Measurements from ENCODE around the gene CREM.

The CREM gene

DNA sequence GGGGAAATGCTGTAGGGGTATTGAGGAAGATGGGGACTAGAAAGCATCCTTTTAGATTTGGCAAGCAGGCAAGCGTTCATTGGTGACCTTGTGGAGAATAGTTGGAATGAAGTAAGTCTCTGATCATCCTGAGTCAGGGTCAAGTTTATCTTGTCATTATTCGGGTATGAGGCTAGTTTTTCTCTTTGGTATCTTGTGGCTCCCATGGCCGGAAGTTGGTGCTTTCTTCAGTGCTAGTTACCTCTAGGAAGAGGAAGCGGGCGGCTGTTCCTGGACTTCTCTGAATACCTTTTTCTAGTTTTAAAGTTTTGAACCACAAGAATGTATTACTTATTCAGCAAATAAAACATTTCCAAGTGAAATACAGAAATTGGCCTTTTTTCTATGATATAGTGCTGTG is 9.2 kb downstream of the CREM start:
- TF ChIP-seq, protein P1, sequence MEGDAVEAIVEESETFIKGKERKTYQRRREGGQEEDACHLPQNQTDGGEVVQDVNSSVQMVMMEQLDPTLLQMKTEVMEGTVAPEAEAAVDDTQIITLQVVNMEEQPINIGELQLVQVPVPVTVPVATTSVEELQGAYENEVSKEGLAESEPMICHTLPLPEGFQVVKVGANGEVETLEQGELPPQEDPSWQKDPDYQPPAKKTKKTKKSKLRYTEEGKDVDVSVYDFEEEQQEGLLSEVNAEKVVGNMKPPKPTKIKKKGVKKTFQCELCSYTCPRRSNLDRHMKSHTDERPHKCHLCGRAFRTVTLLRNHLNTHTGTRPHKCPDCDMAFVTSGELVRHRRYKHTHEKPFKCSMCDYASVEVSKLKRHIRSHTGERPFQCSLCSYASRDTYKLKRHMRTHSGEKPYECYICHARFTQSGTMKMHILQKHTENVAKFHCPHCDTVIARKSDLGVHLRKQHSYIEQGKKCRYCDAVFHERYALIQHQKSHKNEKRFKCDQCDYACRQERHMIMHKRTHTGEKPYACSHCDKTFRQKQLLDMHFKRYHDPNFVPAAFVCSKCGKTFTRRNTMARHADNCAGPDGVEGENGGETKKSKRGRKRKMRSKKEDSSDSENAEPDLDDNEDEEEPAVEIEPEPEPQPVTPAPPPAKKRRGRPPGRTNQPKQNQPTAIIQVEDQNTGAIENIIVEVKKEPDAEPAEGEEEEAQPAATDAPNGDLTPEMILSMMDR (IDR thresholded peaks at IDR 0.05; ENCODE audit: low read depth, low read length), result no peak
- DNase-seq (ENCODE audit: extremely low read depth, low read depth), result no peak

DNA sequence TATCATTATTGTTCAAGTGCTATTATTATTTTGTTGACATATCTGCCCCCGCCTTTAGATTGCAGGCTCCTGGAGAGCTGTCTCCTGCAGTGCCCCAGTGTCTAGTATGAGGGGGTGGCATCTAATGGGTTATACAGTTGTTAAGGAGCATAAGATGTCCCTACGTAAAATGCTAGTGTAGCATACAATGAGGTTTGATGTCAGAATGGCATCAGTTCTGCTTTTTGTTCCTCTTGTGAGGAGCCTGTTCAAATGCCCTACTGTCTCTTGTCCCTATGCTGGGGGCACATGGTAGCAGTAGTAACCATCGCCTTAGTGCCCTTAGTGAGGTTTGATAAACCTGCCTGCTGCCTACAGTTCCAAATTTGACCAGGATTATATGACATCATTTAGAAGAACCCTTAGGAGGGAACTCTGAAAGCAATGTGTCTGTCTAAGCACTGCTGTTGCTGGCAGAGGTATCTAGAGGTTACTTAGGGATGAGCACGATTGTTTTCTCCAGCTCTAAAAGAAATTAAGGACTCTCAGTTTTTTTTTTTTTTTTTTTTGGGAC is 9.7 kb downstream of the CREM start:
- TF ChIP-seq, protein P1 (IDR thresholded peaks at IDR 0.05; ENCODE audit: low read depth, low read length), result no peak

DNA sequence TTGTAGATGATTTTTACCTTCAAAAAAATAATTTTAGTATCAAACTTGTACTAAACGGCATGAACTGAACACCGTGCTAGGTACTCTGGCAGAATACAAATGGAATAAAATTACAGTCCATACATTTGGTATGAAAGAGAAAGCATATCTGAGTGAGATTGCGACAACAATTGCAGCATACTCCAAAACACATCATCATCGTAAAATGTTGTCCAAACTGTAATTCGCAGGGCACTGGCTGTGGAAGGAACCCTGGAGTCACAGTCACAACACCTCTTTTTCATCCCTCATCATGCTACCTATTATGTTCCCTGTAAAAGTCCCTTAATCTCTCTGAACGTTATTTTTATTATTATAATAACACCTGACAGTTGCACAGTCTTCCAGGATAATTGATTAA is 13.5 kb downstream of the CREM start:
- TF ChIP-seq, protein P1 (IDR thresholded peaks at IDR 0.05; ENCODE audit: low read depth, low read length), result no peak

More for the DNA sequence above, 9.7 kb downstream of the CREM start:
- DNase-seq (ENCODE audit: extremely low read depth, low read depth), result no peak

DNA sequence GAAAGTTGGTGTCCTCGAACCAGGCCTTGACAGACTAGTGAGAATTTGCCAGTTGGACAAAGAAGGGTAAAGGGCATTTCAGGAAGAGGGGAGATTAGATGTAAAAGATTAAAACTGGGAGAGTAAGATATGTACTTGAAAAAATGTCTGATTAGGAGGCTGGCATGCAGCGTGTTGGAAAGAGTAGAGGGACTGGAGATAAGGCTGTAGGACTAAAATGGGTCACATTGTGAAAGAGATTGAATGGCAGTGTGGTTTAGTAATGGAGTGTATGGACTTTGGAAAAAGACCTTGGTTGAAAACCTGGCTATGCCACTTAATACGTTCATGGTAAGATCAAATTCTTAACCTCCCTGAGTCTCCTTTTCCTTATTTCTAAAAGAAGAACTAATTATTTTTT is 14.1 kb downstream of the CREM start:
- DNase-seq (ENCODE audit: extremely low read depth, low read depth), result no peak

More for the DNA sequence above, 13.5 kb downstream of the CREM start:
- DNase-seq (ENCODE audit: extremely low read depth, low read depth), result no peak

DNA sequence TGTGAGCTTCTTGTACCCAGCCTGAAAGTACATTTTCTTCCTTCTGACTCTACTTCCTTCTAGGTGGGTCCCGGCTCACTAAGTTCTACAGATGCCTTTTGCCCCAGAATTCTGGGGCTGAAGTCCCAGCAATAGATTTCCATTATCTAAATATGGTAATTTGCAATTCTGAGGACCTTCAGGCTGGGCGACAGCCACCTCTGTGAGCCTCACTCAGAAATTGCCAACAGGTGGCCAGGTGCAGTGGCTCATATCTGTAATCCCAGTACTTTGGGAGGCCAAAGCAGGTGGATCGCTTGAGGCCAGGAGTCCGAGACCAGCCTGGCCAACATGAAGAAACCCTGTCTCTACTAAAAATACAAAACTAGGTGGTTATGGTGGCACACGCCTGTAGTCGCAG is 23.7 kb downstream of the CREM start:
- DNase-seq (ENCODE audit: extremely low read depth, low read depth), result no peak
- TF ChIP-seq, protein P1 (IDR thresholded peaks at IDR 0.05; ENCODE audit: low read depth, low read length), result no peak

More for the DNA sequence above, 14.1 kb downstream of the CREM start:
- TF ChIP-seq, protein P1 (IDR thresholded peaks at IDR 0.05; ENCODE audit: low read depth, low read length), result no peak

DNA sequence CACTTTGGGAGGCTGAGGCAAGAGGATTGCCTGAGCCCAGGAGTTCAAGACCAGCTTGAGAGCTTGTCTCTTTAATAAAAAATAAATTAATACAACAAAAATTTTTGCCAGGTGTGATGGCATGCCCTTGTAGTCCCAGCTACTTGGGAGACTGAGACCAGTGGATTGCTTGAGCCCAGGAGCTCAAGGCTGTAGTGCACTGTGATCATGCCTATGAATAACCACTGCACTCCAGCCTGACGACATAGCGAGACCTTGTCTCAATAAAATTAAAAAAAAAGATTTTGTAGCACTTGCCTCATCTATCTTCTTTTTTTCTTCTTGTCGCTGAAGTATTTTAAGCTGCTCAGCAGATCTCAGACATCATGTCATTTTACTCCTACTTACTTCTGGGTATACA is 26.3 kb downstream of the CREM start:
- DNase-seq (ENCODE audit: extremely low read depth, low read depth), result no peak
- TF ChIP-seq, protein P1 (IDR thresholded peaks at IDR 0.05; ENCODE audit: low read depth, low read length), result no peak

DNA sequence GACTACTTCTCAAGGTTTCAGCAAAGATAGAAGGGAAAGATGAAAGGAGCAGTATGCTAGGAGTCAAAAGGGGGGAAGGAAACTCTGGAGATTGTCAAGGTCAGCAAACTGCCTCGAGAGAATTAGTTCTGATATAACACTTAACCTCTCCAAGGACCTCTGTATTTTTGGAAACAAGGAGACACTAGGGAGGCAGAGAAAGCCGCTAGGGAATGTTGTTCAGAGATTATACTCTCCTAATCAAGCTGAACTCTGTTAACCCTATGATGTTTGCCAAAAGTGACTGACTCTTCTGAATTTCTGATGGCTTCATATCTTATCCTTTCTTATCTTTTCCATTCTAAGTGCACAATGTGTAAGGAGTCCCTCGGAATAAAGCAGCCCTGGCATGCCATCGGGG is 27.1 kb downstream of the CREM start:
- no peak for DNase-seq (ENCODE audit: extremely low read depth, low read depth)
- TF ChIP-seq, protein P1 (IDR thresholded peaks at IDR 0.05; ENCODE audit: low read depth, low read length), result no peak

Measured in AG09319 (cell line).